Activated CD4-positive, alpha-beta T cell treated with anti-CD3 and anti-CD28 coated beads, Interleukin-2, amount 50 U/mL, for 24 hours (primary cell): ENCODE measurements around the gene MLN.
A peak's percentile ranks its signal among the peaks of the same experiment; 100 is the strongest.

Source experiments
- DNase-seq, 2 donors: peaks; one replicate each; pipeline ENCODE4 v3.0.0-alpha.2; 2020; ENCODE audit warnings: low read depth in 1 of 2, low spot score in 1 of 2

The MLN gene

GRCh38 chr6:33790379-33790778 lies 13.4 kb downstream of the MLN start:
- no peak for DNase-seq

- DNase-seq, result no peak
Observed at GRCh38 chr6:33789550-33789895, 14.3 kb downstream of the MLN start.

- peak; percentile 87 to 89 for DNase-seq
Observed at GRCh38 chr6:33788694-33789549, 14.9 kb downstream of the MLN start, which contains the start of gene LEMD2. TSS of gene LEMD2 (minus strand) at chr6:33789130. CDS start at chr6:33789116, 14 bp downstream.

- peak; percentile 24 to 36 for DNase-seq
Observed at GRCh38 chr6:33787954-33788693, 15.7 kb downstream of the MLN start.

GRCh38 chr6:33787346-33787953 lies 16.4 kb downstream of the MLN start:
- no peak for DNase-seq

- no peak for DNase-seq
Observed at GRCh38 chr6:33786736-33787135, 17.1 kb downstream of the MLN start.

- no peak for DNase-seq
Observed at GRCh38 chr6:33785778-33786177, 18.0 kb downstream of the MLN start.

- DNase-seq, result no peak
Observed at GRCh38 chr6:33784787-33785186, 19.0 kb downstream of the MLN start.

GRCh38 chr6:33783781-33784520 lies 19.9 kb downstream of the MLN start:
- no peak for DNase-seq

GRCh38 chr6:33782561-33782960 lies 21.2 kb downstream of the MLN start:
- no peak for DNase-seq

GRCh38 chr6:33781131-33781975 lies 22.4 kb downstream of the MLN start:
- no peak for DNase-seq

GRCh38 chr6:33779895-33780294 lies 23.9 kb downstream of the MLN start:
- no peak for DNase-seq

- DNase-seq, result no peak
Observed at GRCh38 chr6:33779290-33779689, 24.5 kb downstream of the MLN start.

- DNase-seq, result no peak
Observed at GRCh38 chr6:33778444-33779121, 25.2 kb downstream of the MLN start.

- DNase-seq, result no peak
Observed at GRCh38 chr6:33777398-33778388, 26.1 kb downstream of the MLN start.

GRCh38 chr6:33776764-33777163 lies 27.0 kb downstream of the MLN start:
- no peak for DNase-seq

- no peak for DNase-seq
Observed at GRCh38 chr6:33776186-33776585, 27.6 kb downstream of the MLN start.

- no peak for DNase-seq
Observed at GRCh38 chr6:33774774-33775173, 29.0 kb downstream of the MLN start.
